Neuron (in vitro differentiated cells): ENCODE results near the gene PPM1A.

ENCODE experiments used
- H2AFZ ChIP-seq: one replicate; pipeline ENCODE4 v1.6.1; 2013; ENCODE audit warnings: low read depth, mild to moderate bottlenecking, inconsistent platforms, low read length, moderate library complexity
- H3K27me3 ChIP-seq: one replicate; pipeline ENCODE4 v1.6.1; 2013; ENCODE audit warnings: low read length; ENCODE audit not compliant: insufficient read depth
- H3K36me3 ChIP-seq: one replicate; pipeline ENCODE4 v1.6.1; 2013; ENCODE audit warnings: low read length; ENCODE audit not compliant: insufficient read depth
- H3K4me1 ChIP-seq: one replicate; pipeline ENCODE4 v1.6.1; 2013; ENCODE audit warnings: low read length; ENCODE audit not compliant: insufficient read depth
- H3K4me3 ChIP-seq: 2 replicates; pipeline ENCODE4 v1.5.1; 2013; ENCODE audit warnings: mild to moderate bottlenecking, low read length, moderate library complexity
- H3K9me3 ChIP-seq: one replicate; pipeline ENCODE4 v1.6.1; 2013; ENCODE audit warnings: low read length

The PPM1A gene

GRCh38 chr14:60326274-60326673 is 77.3 kb downstream of the PPM1A start:
- peaks cover 51% of the 10 kb centered on the region for H3K27me3 ChIP-seq
- H3K4me1 ChIP-seq = peaks cover 3% of the 10 kb centered on the region
- no peak overlapping the region for H3K4me3 ChIP-seq
- H2AFZ ChIP-seq = no peak overlapping the region
- H3K36me3 ChIP-seq = no peaks in the 10 kb centered on the region
- no peaks in the 10 kb centered on the region for H3K9me3 ChIP-seq

- Histone ChIP-seq H3K27me3 (peaks cover 45% of the 10 kb centered on the region), H3K4me3 (no peak overlapping the region), H3K4me1 (peaks cover 3% of the 10 kb centered on the region), H2AFZ (no peak overlapping the region), H3K36me3 (no peaks in the 10 kb centered on the region), H3K9me3 (no peaks in the 10 kb centered on the region)
These were observed 78.7 kb downstream of the PPM1A start for GRCh38 chr14:60327447-60328331.

- H3K27me3 ChIP-seq = peaks cover 41% of the 10 kb centered on the region
- H3K4me1 ChIP-seq = peaks cover 3% of the 10 kb centered on the region
- H2AFZ ChIP-seq = no peak overlapping the region
- no peaks in the 10 kb centered on the region for H3K36me3 ChIP-seq
- no peaks in the 10 kb centered on the region for H3K9me3 ChIP-seq
- no peak overlapping the region for H3K4me3 ChIP-seq
These were observed 79.6 kb downstream of the PPM1A start for GRCh38 chr14:60328583-60328982.

- H3K36me3 ChIP-seq = no peaks in the 10 kb centered on the region
- H2AFZ ChIP-seq = no peak overlapping the region
- H3K27me3 ChIP-seq = peaks cover 41% of the 10 kb centered on the region
- H3K4me1 ChIP-seq = peaks cover 3% of the 10 kb centered on the region
- H3K4me3 ChIP-seq = no peak overlapping the region
- no peaks in the 10 kb centered on the region for H3K9me3 ChIP-seq
These were observed 80.3 kb downstream of the PPM1A start for GRCh38 chr14:60329274-60329673.

GRCh38 chr14:60331201-60332045 is 82.4 kb downstream of the PPM1A start:
- Histone ChIP-seq H3K27me3 (peaks cover 32% of the 10 kb centered on the region), H3K36me3 (no peaks in the 10 kb centered on the region), H3K9me3 (no peaks in the 10 kb centered on the region), H3K4me1 (peaks cover 3% of the 10 kb centered on the region), H3K4me3 (peak overlapping the region; percentile 49), H2AFZ (peak overlapping the region; percentile 22)

GRCh38 chr14:60332046-60332399 is 83.0 kb downstream of the PPM1A start:
- peaks cover 28% of the 10 kb centered on the region for H3K27me3 ChIP-seq
- no peaks in the 10 kb centered on the region for H3K9me3 ChIP-seq
- H3K36me3 ChIP-seq = no peaks in the 10 kb centered on the region
- peak overlapping the region; percentile 49 for H3K4me3 ChIP-seq
- peaks cover 3% of the 10 kb centered on the region for H3K4me1 ChIP-seq
- no peak overlapping the region for H2AFZ ChIP-seq

- H3K4me1 ChIP-seq = peaks cover 3% of the 10 kb centered on the region
- H3K27me3 ChIP-seq = peaks cover 22% of the 10 kb centered on the region
- H3K4me3 ChIP-seq = no peak overlapping the region
- no peaks in the 10 kb centered on the region for H3K36me3 ChIP-seq
- no peaks in the 10 kb centered on the region for H3K9me3 ChIP-seq
- no peak overlapping the region for H2AFZ ChIP-seq
These were observed 83.8 kb downstream of the PPM1A start for GRCh38 chr14:60332869-60333268.

- Histone ChIP-seq H3K9me3 (no peaks in the 10 kb centered on the region), H2AFZ (no peak overlapping the region), H3K4me3 (no peak overlapping the region), H3K4me1 (no peaks in the 10 kb centered on the region), H3K27me3 (peaks cover 35% of the 10 kb centered on the region), H3K36me3 (no peaks in the 10 kb centered on the region)
These were observed 90.5 kb downstream of the PPM1A start for GRCh38 chr14:60339571-60339970.

- Histone ChIP-seq H3K27me3 (peaks cover 55% of the 10 kb centered on the region), H3K4me1 (no peaks in the 10 kb centered on the region), H2AFZ (no peak overlapping the region), H3K9me3 (no peaks in the 10 kb centered on the region), H3K36me3 (no peaks in the 10 kb centered on the region), H3K4me3 (no peak overlapping the region)
These were observed 94.6 kb downstream of the PPM1A start for GRCh38 chr14:60343571-60344071.

GRCh38 chr14:60344751-60345150 is 95.7 kb downstream of the PPM1A start:
- Histone ChIP-seq H3K4me3 (no peak overlapping the region), H3K27me3 (peaks cover 58% of the 10 kb centered on the region), H2AFZ (no peak overlapping the region), H3K36me3 (no peaks in the 10 kb centered on the region), H3K9me3 (no peaks in the 10 kb centered on the region), H3K4me1 (no peaks in the 10 kb centered on the region)

GRCh38 chr14:60346706-60347105 is 97.7 kb downstream of the PPM1A start:
- H2AFZ ChIP-seq = no peak overlapping the region
- peaks cover 72% of the 10 kb centered on the region for H3K27me3 ChIP-seq
- no peaks in the 10 kb centered on the region for H3K4me1 ChIP-seq
- no peak overlapping the region for H3K4me3 ChIP-seq
- no peaks in the 10 kb centered on the region for H3K36me3 ChIP-seq
- no peaks in the 10 kb centered on the region for H3K9me3 ChIP-seq

GRCh38 chr14:60348211-60348610 is 99.2 kb downstream of the PPM1A start:
- H3K27me3 ChIP-seq = peaks cover 81% of the 10 kb centered on the region

More at GRCh38 chr14:60348211-60348610, 99.2 kb downstream of the PPM1A start:
- Histone ChIP-seq H3K4me3 (no peak overlapping the region), H2AFZ (no peak overlapping the region), H3K9me3 (no peaks in the 10 kb centered on the region), H3K4me1 (no peaks in the 10 kb centered on the region), H3K36me3 (no peaks in the 10 kb centered on the region)
